ENCODE measurements around the gene IGF2R. TPM values are rescaled to one million over a fixed set of nuclear protein-coding genes. Genes with fewer than 3 reads are reported as not detected.

Gene IGF2R
- total and polyA plus RNA-seq, 8 donors: 11.0 to 54.0 (median 34.7) TPM

DNA sequence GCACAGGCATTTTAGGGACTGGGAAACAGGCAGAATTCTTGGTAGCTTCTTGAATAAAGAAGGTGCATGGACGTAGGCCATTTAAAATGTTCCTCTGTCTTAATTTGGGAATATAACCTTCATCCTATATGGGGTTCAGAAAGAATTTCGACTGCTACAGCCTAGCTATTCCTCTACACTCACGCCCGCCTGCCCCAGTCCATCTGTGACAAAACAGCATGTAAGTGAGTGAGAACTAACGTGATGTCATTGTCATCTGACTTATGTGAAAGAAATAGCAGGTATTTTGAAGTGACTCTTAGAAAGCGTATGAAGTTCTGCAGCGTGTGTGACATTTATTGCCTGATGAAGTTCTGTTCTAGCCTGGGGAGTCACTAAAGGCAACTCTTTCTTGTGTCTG lies 100.6 kb downstream of the IGF2R start:
- H3K36me3 ChIP-seq: peaks cover 0 to 71% (median 34%) of the 10 kb centered on the region in 3 donors
- TF ChIP-seq, protein P1, sequence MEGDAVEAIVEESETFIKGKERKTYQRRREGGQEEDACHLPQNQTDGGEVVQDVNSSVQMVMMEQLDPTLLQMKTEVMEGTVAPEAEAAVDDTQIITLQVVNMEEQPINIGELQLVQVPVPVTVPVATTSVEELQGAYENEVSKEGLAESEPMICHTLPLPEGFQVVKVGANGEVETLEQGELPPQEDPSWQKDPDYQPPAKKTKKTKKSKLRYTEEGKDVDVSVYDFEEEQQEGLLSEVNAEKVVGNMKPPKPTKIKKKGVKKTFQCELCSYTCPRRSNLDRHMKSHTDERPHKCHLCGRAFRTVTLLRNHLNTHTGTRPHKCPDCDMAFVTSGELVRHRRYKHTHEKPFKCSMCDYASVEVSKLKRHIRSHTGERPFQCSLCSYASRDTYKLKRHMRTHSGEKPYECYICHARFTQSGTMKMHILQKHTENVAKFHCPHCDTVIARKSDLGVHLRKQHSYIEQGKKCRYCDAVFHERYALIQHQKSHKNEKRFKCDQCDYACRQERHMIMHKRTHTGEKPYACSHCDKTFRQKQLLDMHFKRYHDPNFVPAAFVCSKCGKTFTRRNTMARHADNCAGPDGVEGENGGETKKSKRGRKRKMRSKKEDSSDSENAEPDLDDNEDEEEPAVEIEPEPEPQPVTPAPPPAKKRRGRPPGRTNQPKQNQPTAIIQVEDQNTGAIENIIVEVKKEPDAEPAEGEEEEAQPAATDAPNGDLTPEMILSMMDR (IDR thresholded peaks at IDR 0.05): no peak
- no peaks in the 10 kb centered on the region for H3K27me3 ChIP-seq
- H3K4me1 ChIP-seq: no peaks in the 10 kb centered on the region
- 90 to 96% methylated on average over 7 of the region's 7 CpGs for WGBS, 2 donors
- no peak for ATAC-seq
- no peak for FAIRE-seq
- intact Hi-C loops (cut with DNase I): no loop called here
- H3K27ac ChIP-seq: no peak overlapping the region
- no peaks in the 10 kb centered on the region for H3K9me3 ChIP-seq
- no peak for DNase-seq
- H3K4me3 ChIP-seq: no peak overlapping the region

DNA sequence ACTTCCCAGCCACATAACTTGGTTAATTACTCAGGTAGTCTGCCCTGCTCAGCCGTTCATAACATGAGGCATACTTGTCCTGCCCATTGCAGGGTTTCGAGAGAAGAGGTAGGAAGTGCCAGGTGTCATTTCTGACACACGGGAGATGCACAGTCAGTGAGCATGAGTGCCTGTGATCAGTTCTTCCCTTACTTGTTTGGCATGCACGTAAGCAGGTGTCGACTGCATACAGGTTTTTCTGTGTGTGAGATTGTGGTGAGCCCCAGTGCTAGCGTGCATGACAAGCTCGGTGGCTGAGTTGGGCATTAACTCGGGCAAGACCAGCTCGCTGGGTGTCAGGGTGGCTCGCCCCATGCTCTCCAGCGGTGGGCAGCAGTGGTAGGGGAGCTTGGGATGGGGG lies 101.5 kb downstream of the IGF2R start:
- WGBS, 2 donors: 91 to 92% methylated on average over 11 of the region's 11 CpGs
- peaks cover 0 to 65% (median 34%) of the 10 kb centered on the region in 3 donors for H3K36me3 ChIP-seq
- ATAC-seq (no peak), FAIRE-seq (no peak), DNase-seq (no peak)
- no peak overlapping the region for H3K4me3 ChIP-seq
- H3K27ac ChIP-seq: no peak overlapping the region
- no peaks in the 10 kb centered on the region for H3K27me3 ChIP-seq
- no peaks in the 10 kb centered on the region for H3K9me3 ChIP-seq
- intact Hi-C loops (cut with DNase I): no loop called here
- H3K4me1 ChIP-seq: no peaks in the 10 kb centered on the region
- TF ChIP-seq, protein P1 (IDR thresholded peaks at IDR 0.05): no peak

DNA sequence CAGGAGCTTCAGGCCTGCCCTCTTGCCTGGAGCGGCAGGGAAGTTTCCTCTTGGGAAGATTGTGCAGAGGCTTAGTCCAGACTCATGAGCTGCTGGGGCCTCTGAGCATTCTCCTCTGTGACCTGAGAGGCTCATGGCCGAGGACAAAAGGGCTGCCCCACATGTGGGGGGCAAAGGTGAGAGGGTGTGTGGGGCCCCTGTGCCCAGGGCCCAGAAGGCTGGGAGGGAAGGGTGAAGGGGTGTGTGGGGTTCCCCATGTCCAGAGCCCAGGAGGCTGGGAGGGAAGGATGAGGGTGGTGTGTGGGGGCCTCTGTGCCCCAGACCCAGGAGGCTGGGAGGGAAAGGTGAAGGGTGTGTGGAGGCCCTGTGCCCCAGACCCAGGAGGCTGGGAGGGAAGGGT lies 101.9 kb downstream of the IGF2R start:
- ATAC-seq (no peak), FAIRE-seq (no peak), DNase-seq (no peak)
- 92 to 95% methylated on average over 2 of the region's 2 CpGs for WGBS, 2 donors
- Histone ChIP-seq H3K27ac (no peak overlapping the region), H3K9me3 (no peaks in the 10 kb centered on the region), H3K4me3 (no peak overlapping the region), H3K27me3 (no peaks in the 10 kb centered on the region), H3K36me3 (peaks cover 0 to 69% (median 34%) of the 10 kb centered on the region in 3 donors), H3K4me1 (no peaks in the 10 kb centered on the region)
- TF ChIP-seq, protein P1 (IDR thresholded peaks at IDR 0.05): no peak
- intact Hi-C loops (cut with DNase I): no loop called here

DNA sequence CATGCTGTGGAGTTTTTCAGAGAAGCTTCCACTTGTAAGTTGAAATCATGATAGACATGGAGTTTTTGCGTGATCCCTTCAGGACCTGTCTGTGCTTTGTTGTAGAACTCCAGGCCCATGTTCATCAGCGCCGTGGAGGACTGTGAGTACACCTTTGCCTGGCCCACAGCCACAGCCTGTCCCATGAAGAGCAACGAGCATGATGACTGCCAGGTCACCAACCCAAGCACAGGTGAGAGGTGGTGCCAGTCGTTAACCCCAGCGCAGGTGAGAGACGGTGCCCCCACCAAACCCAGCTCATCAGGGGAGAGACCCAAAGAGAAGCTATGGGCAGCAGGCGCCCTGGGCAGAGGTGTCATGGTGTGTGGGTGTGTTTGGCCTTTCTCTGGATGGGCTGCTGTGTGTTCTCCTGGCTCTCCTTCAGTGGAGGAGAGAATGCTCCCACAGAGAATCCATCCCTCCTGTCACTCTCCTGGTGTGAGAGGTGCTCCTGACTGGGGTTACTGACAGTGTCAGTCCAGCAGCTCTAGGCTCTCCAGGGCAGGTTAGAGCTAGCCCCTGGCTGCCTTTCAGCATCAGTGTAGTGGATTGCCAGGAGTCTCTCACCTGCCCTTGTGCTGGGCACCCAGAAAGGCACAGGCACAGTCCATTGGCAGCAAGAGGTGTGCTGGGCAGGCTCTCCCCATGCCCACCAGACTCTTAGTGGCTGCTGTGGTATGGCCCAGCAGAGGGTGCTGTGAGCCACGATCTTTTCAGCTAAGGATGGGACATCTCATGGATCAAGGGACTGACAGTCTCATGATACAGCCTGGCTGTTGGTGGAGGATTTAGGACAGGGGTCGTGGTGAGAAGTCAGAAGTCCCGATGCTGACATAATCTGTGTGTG lies 103.2 kb downstream of the IGF2R start:
- ATAC-seq (peak in 1 of 4 donors; percentile 44), FAIRE-seq (no peak), DNase-seq (no peak)
- TF ChIP-seq, protein P1 (IDR thresholded peaks at IDR 0.05): no peak
- 80 to 84% methylated on average over 11 of the region's 11 CpGs for WGBS, 2 donors
- Histone ChIP-seq H3K36me3 (peaks cover 0 to 73% (median 34%) of the 10 kb centered on the region in 3 donors), H3K27ac (no peak overlapping the region), H3K4me3 (no peak overlapping the region), H3K27me3 (no peaks in the 10 kb centered on the region), H3K4me1 (no peaks in the 10 kb centered on the region), H3K9me3 (no peaks in the 10 kb centered on the region)
- intact Hi-C loops (cut with DNase I): no loop called here

DNA sequence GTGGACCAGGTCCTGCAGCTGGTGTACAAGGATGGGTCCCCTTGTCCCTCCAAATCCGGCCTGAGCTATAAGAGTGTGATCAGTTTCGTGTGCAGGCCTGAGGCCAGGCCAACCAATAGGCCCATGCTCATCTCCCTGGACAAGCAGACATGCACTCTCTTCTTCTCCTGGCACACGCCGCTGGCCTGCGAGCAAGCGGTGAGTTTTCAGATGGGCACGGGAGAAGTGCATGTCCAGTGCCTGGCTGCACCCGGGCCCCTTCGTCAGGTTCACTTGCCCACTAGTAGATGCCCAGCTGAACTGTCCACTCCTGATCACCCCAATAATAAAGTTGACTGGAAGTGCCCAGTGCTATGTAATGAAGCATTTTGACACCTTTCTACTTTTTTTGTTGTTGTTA lies 104.4 kb downstream of the IGF2R start:
- DNase-seq (no peak), ATAC-seq (no peak), FAIRE-seq (no peak)
- WGBS, 2 donors: 89 to 92% methylated on average over 9 of the region's 9 CpGs
- intact Hi-C loops (cut with DNase I): no loop called here
- peaks cover 0 to 71% (median 34%) of the 10 kb centered on the region in 3 donors for H3K36me3 ChIP-seq
- no peaks in the 10 kb centered on the region for H3K9me3 ChIP-seq
- no peaks in the 10 kb centered on the region for H3K27me3 ChIP-seq
- H3K27ac ChIP-seq: no peak overlapping the region
- no peaks in the 10 kb centered on the region for H3K4me1 ChIP-seq
- TF ChIP-seq, protein P1 (IDR thresholded peaks at IDR 0.05): no peak
- no peak overlapping the region for H3K4me3 ChIP-seq
